ENCODE results near the gene PCP2.
A peak's percentile ranks its signal among the peaks of the same experiment; 100 is the strongest.

The PCP2 gene

GRCh38 chr19:7669641-7670040, 36.1 kb upstream of the PCP2 start:
- H2AK5ac ChIP-seq (ENCODE audit: low read depth, low read length) = peak overlapping the region; percentile 68
- no peaks in the 10 kb centered on the region for H3K36me3 ChIP-seq (replicated peaks in 1 of 2; ENCODE audit: control insufficient read depth in 2 of 2, insufficient read depth in 2 of 2, low read length in 2 of 2)
- peak overlapping the region; percentile 45 for H3K4me2 ChIP-seq (ENCODE audit: insufficient read depth, low read length, poor library complexity, severe bottlenecking)
- H4K8ac ChIP-seq (ENCODE audit: low read depth, low read length) = no peak overlapping the region
- peak overlapping the region; percentile 90 for H3K18ac ChIP-seq (ENCODE audit: low read length)
- no peak overlapping the region for H2BK120ac ChIP-seq (ENCODE audit: low read depth, low read length)
- no peak overlapping the region for H2BK15ac ChIP-seq (ENCODE audit: low read length)
- no peaks in the 10 kb centered on the region for H3K79me1 ChIP-seq (ENCODE audit: low read depth, low read length)
- peaks cover 0 to 22% (median 20%) of the 10 kb centered on the region in 3 experiments for H3K27me3 ChIP-seq (ENCODE audit: control insufficient read depth in 3 of 3, insufficient read depth in 3 of 3, low read depth in 1 of 3, low read length in 3 of 3)
- no peak overlapping the region for H4K91ac ChIP-seq (ENCODE audit: low read depth, low read length, poor library complexity)
- no peak overlapping the region for H3K9ac ChIP-seq (ENCODE audit: low read depth, low read length, poor library complexity)
- H3K9me3 ChIP-seq (replicated peaks in 1 of 2; ENCODE audit: control insufficient read depth in 2 of 2, insufficient read depth in 1 of 2, low read depth in 1 of 2, low read length in 2 of 2) = peaks cover 0 to 3% of the 10 kb centered on the region in 2 donors
- H2BK12ac ChIP-seq (ENCODE audit: low read length) = peak overlapping the region; percentile 41
- H2AFZ ChIP-seq (ENCODE audit: low read length) = no peak overlapping the region
- H3K14ac ChIP-seq (ENCODE audit: low read length) = no peak overlapping the region
- H2BK5ac ChIP-seq (ENCODE audit: low read length) = no peak overlapping the region
- no peak overlapping the region for H3K23ac ChIP-seq (ENCODE audit: low read depth, low read length, poor library complexity)
- no peak overlapping the region for H3K27ac ChIP-seq (replicated peaks; ENCODE audit: low read length)
- no peak overlapping the region for H3K4me3 ChIP-seq (ENCODE audit: low read length in 2 of 2)
- 100% methylated on average over 1 of the region's 9 CpGs; no CpG with 5 or more reads in 1 of the 2 donors for WGBS, 2 donors (ENCODE audit: extremely low coverage in 2 of 2, insufficient read length in 2 of 2, insufficient replicate concordance in 1 of 2)
- peak overlapping the region; percentile 10 for H3K4ac ChIP-seq (ENCODE audit: low read length)
- no peak for DNase-seq (ENCODE audit: low spot score)
- H3K4me1 ChIP-seq (ENCODE audit: control insufficient read depth in 2 of 2, insufficient read depth in 1 of 2, low read depth in 1 of 2, low read length in 2 of 2) = peaks cover 0 to 5% of the 10 kb centered on the region in 2 donors

- Histone ChIP-seq H3K36me3 (replicated peaks in 1 of 2; ENCODE audit: control insufficient read depth in 2 of 2, insufficient read depth in 2 of 2, low read length in 2 of 2) (no peaks in the 10 kb centered on the region), H2BK120ac (ENCODE audit: low read depth, low read length) (no peak within 1 kb of the TSS), H2BK5ac (ENCODE audit: low read length) (no peak within 1 kb of the TSS), H3K4me3 (ENCODE audit: low read length in 2 of 2) (no peak within 1 kb of the TSS), H3K23ac (ENCODE audit: low read depth, low read length, poor library complexity) (peak within 1 kb of the TSS; percentile 25), H3K18ac (ENCODE audit: low read length) (peak within 1 kb of the TSS; percentile 90), H2AK5ac (ENCODE audit: low read depth, low read length) (peak within 1 kb of the TSS; percentile 68), H3K9me3 (replicated peaks in 1 of 2; ENCODE audit: control insufficient read depth in 2 of 2, insufficient read depth in 1 of 2, low read depth in 1 of 2, low read length in 2 of 2) (peaks cover 0 to 3% of the 10 kb centered on the region in 2 donors), H3K4ac (ENCODE audit: low read length) (peak within 1 kb of the TSS; percentile 10), H3K79me1 (ENCODE audit: low read depth, low read length) (no peaks in the 10 kb centered on the region), H3K14ac (ENCODE audit: low read length) (no peak within 1 kb of the TSS), H3K9ac (ENCODE audit: low read depth, low read length, poor library complexity) (no peak within 1 kb of the TSS), H3K27me3 (ENCODE audit: control insufficient read depth in 3 of 3, insufficient read depth in 3 of 3, low read depth in 1 of 3, low read length in 3 of 3) (peaks cover 0 to 22% (median 20%) of the 10 kb centered on the region in 3 experiments), H3K4me2 (ENCODE audit: insufficient read depth, low read length, poor library complexity, severe bottlenecking) (peak within 1 kb of the TSS; percentile 45), H4K8ac (ENCODE audit: low read depth, low read length) (no peak within 1 kb of the TSS), H3K27ac (replicated peaks; ENCODE audit: low read length) (no peak within 1 kb of the TSS), H2BK15ac (ENCODE audit: low read length) (no peak within 1 kb of the TSS), H2AFZ (ENCODE audit: low read length) (no peak within 1 kb of the TSS), H2BK12ac (ENCODE audit: low read length) (peak within 1 kb of the TSS; percentile 41), H4K91ac (ENCODE audit: low read depth, low read length, poor library complexity) (no peak within 1 kb of the TSS), H3K4me1 (ENCODE audit: control insufficient read depth in 2 of 2, insufficient read depth in 1 of 2, low read depth in 1 of 2, low read length in 2 of 2) (peaks cover 0 to 5% of the 10 kb centered on the region in 2 donors)
- no peak for DNase-seq (ENCODE audit: low spot score)
- WGBS, 2 donors (ENCODE audit: extremely low coverage in 2 of 2, insufficient read length in 2 of 2, insufficient replicate concordance in 1 of 2) = no CpG with 5 or more reads among the region's 9 CpGs
Observed at GRCh38 chr19:7668842-7669241, 35.3 kb upstream of the PCP2 start, which contains the start of gene RETN. Gene RETN, plus strand, starts transcription at chr19:7669049. Its CDS starts 278 bp downstream, at chr19:7669327.

GRCh38 chr19:7665076-7665475, 31.6 kb upstream of the PCP2 start:
- no peak overlapping the region for H2BK120ac ChIP-seq (ENCODE audit: low read depth, low read length)
- no peak overlapping the region for H4K8ac ChIP-seq (ENCODE audit: low read depth, low read length)
- H3K9me3 ChIP-seq (replicated peaks in 1 of 2; ENCODE audit: control insufficient read depth in 2 of 2, insufficient read depth in 1 of 2, low read depth in 1 of 2, low read length in 2 of 2) = peaks cover 0 to 2% of the 10 kb centered on the region in 2 donors
- no peak overlapping the region for H4K91ac ChIP-seq (ENCODE audit: low read depth, low read length, poor library complexity)
- no peak overlapping the region for H3K9ac ChIP-seq (ENCODE audit: low read depth, low read length, poor library complexity)
- H3K4me2 ChIP-seq (ENCODE audit: insufficient read depth, low read length, poor library complexity, severe bottlenecking) = no peak overlapping the region
- H2BK12ac ChIP-seq (ENCODE audit: low read length) = no peak overlapping the region
- H3K27ac ChIP-seq (replicated peaks; ENCODE audit: low read length) = no peak overlapping the region
- H3K27me3 ChIP-seq (ENCODE audit: control insufficient read depth in 3 of 3, insufficient read depth in 3 of 3, low read depth in 1 of 3, low read length in 3 of 3) = peaks cover 0 to 12% (median 10%) of the 10 kb centered on the region in 3 experiments
- no CpG with 5 or more reads among the region's 4 CpGs for WGBS, 2 donors (ENCODE audit: extremely low coverage in 2 of 2, insufficient read length in 2 of 2, insufficient replicate concordance in 1 of 2)
- H3K4ac ChIP-seq (ENCODE audit: low read length) = no peak overlapping the region
- H2AFZ ChIP-seq (ENCODE audit: low read length) = no peak overlapping the region
- no peak overlapping the region for H2AK5ac ChIP-seq (ENCODE audit: low read depth, low read length)
- H3K14ac ChIP-seq (ENCODE audit: low read length) = no peak overlapping the region
- H3K23ac ChIP-seq (ENCODE audit: low read depth, low read length, poor library complexity) = no peak overlapping the region
- peaks cover 1% of the 10 kb centered on the region for H3K79me1 ChIP-seq (ENCODE audit: low read depth, low read length)
- DNase-seq (ENCODE audit: low spot score) = no peak
- no peak overlapping the region for H2BK5ac ChIP-seq (ENCODE audit: low read length)
- H2BK15ac ChIP-seq (ENCODE audit: low read length) = no peak overlapping the region
- no peak overlapping the region for H3K4me3 ChIP-seq (ENCODE audit: low read length in 2 of 2)
- no peak overlapping the region for H3K18ac ChIP-seq (ENCODE audit: low read length)
- peaks cover 0 to 3% of the 10 kb centered on the region in 2 donors for H3K4me1 ChIP-seq (ENCODE audit: control insufficient read depth in 2 of 2, insufficient read depth in 1 of 2, low read depth in 1 of 2, low read length in 2 of 2)
- no peaks in the 10 kb centered on the region for H3K36me3 ChIP-seq (replicated peaks in 1 of 2; ENCODE audit: control insufficient read depth in 2 of 2, insufficient read depth in 2 of 2, low read length in 2 of 2)

DNA sequence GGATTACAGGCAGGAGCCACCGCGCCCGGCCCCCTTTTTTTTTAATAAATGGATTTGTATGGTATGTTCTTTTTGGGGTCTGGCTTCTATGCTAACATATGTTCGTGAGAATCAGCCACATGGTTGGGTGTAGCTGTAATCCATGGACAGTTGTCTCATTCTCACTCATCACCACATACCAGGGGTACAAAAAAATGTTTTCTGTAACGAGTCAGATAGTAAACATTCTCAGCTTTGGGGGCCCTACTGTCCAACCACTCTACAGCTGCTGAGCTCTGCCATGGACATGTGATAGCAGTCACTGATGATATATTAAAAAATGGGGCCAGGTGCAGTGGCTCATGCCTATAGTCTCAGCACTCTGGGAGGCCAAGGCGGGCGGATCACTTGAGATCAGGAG, 30.2 kb upstream of the PCP2 start:
- Histone ChIP-seq H2AFZ (ENCODE audit: low read length) (no peak overlapping the region), H3K18ac (ENCODE audit: low read length) (no peak overlapping the region), H2BK15ac (ENCODE audit: low read length) (no peak overlapping the region), H4K8ac (ENCODE audit: low read depth, low read length) (no peak overlapping the region), H2AK5ac (ENCODE audit: low read depth, low read length) (no peak overlapping the region), H3K4me3 (ENCODE audit: low read length in 2 of 2) (no peak overlapping the region), H3K79me1 (ENCODE audit: low read depth, low read length) (peaks cover 1% of the 10 kb centered on the region), H2BK120ac (ENCODE audit: low read depth, low read length) (no peak overlapping the region), H3K27ac (replicated peaks; ENCODE audit: low read length) (no peak overlapping the region), H3K36me3 (replicated peaks in 1 of 2; ENCODE audit: control insufficient read depth in 2 of 2, insufficient read depth in 2 of 2, low read length in 2 of 2) (no peaks in the 10 kb centered on the region), H3K9me3 (replicated peaks in 1 of 2; ENCODE audit: control insufficient read depth in 2 of 2, insufficient read depth in 1 of 2, low read depth in 1 of 2, low read length in 2 of 2) (no peaks in the 10 kb centered on the region), H3K4me1 (ENCODE audit: control insufficient read depth in 2 of 2, insufficient read depth in 1 of 2, low read depth in 1 of 2, low read length in 2 of 2) (no peaks in the 10 kb centered on the region), H2BK12ac (ENCODE audit: low read length) (no peak overlapping the region), H3K4me2 (ENCODE audit: insufficient read depth, low read length, poor library complexity, severe bottlenecking) (no peak overlapping the region), H3K23ac (ENCODE audit: low read depth, low read length, poor library complexity) (no peak overlapping the region), H3K14ac (ENCODE audit: low read length) (no peak overlapping the region), H3K9ac (ENCODE audit: low read depth, low read length, poor library complexity) (no peak overlapping the region), H4K91ac (ENCODE audit: low read depth, low read length, poor library complexity) (no peak overlapping the region), H2BK5ac (ENCODE audit: low read length) (no peak overlapping the region), H3K4ac (ENCODE audit: low read length) (no peak overlapping the region), H3K27me3 (ENCODE audit: control insufficient read depth in 3 of 3, insufficient read depth in 3 of 3, low read depth in 1 of 3, low read length in 3 of 3) (peaks cover 0 to 2% (median 0%) of the 10 kb centered on the region in 3 experiments)
- DNase-seq (ENCODE audit: low spot score) = no peak
- WGBS, 2 donors (ENCODE audit: extremely low coverage in 2 of 2, insufficient read length in 2 of 2, insufficient replicate concordance in 1 of 2) = no CpG with 5 or more reads among the region's 7 CpGs
